Panc1 (cell line): ENCODE data around the gene FCF1. TPM values are rescaled to one million over a fixed set of nuclear protein-coding genes. Genes with fewer than 3 reads are reported as not detected.

Experiments
- ATAC-seq: fragments of 200-7000 bp; cut with Tn5 transposase; 2 replicates; pipeline ENCODE4 v1.9.1; 2020; ENCODE audit warnings: mild to moderate bottlenecking, moderate library complexity
- BruUV-seq: library from RNA; stranded (reverse); fragments of 400-500 nt; replicated peaks from 2 replicates; lab custom pipeline; 2021; lab: Mats Ljungman, UMichigan
- CTCF ChIA-PET: fragments of 300-600 bp; sonication (Branson Sonifier 250); formaldehyde crosslinking; loops from one replicate; lab custom pipeline; 2022; ENCODE audit warnings: antibody characterized with exemption; lab: Charles Lee
- POLR2A ChIA-PET: fragments of 300-600 bp; sonication (Branson Sonifier 250); formaldehyde crosslinking; loops from one replicate; lab custom pipeline; 2022; ENCODE audit warnings: antibody characterized with exemption; lab: Charles Lee
- DNase-seq: peaks from one replicate; pipeline ENCODE4 v3.0.0-alpha.2; 2010; ENCODE audit warnings: low read depth, low spot score
- H3K27ac ChIP-seq: 2 replicates; pipeline ENCODE4 v1.5.1; 2011; ENCODE audit warnings: mild to moderate bottlenecking, low read length, inconsistent platforms
- H3K27me3 ChIP-seq: fragments of 200-500 bp; sonication (Bioruptor generic); 2 replicates; pipeline ENCODE4 v1.6.0; 2014; ENCODE audit warnings: low read length, inconsistent platforms; ENCODE audit not compliant: control insufficient read depth, insufficient read depth
- H3K36me3 ChIP-seq: fragments of 200-500 bp; sonication (Bioruptor generic); 2 replicates; pipeline ENCODE4 v1.5.1; 2014; ENCODE audit warnings: inconsistent platforms, mild to moderate bottlenecking, low read length, moderate library complexity; ENCODE audit not compliant: control insufficient read depth, insufficient read depth
- H3K4me1 ChIP-seq: 2 replicates; pipeline ENCODE4 v1.5.1; 2011; ENCODE audit warnings: inconsistent platforms, mild to moderate bottlenecking, low read length, moderate library complexity; ENCODE audit not compliant: control insufficient read depth, insufficient read depth
- H3K4me3 ChIP-seq, 2 experiments: 2 replicates each; pipeline ENCODE4 v1.5.1; 2011 to 2012; ENCODE audit warnings: low read depth in 2 of 2, low read length in 2 of 2, mild to moderate bottlenecking in 2 of 2, inconsistent platforms in 1 of 2, moderate library complexity in 1 of 2
- H3K9me3 ChIP-seq: fragments of 200-500 bp; sonication (Bioruptor generic); 2 replicates; pipeline ENCODE4 v1.5.1; 2014; ENCODE audit warnings: low read depth, mild to moderate bottlenecking, inconsistent platforms, low read length, moderate library complexity; ENCODE audit not compliant: control insufficient read depth, insufficient read depth
- POLR2AphosphoS5 ChIP-seq: IDR thresholded peaks from 2 replicates; pipeline ENCODE4 v1.6.1; 2012; ENCODE audit warnings: mild to moderate bottlenecking, low read depth, low read length, moderate library complexity
- SIN3A ChIP-seq: IDR thresholded peaks from 2 replicates; pipeline ENCODE4 v1.6.1; 2012; ENCODE audit warnings: low read depth, mild to moderate bottlenecking, low read length, moderate library complexity, borderline replicate concordance; ENCODE audit not compliant: insufficient read depth
- TCF7L2 ChIP-seq: IDR thresholded peaks from 2 replicates; pipeline ENCODE4 v1.6.1; 2011; ENCODE audit warnings: mild to moderate bottlenecking, low read depth, low read length, inconsistent platforms
- in situ Hi-C: cut with HindIII; loops from 2 replicates; pipeline ENCODE4 v1.10.0; 2016; ENCODE audit warnings: low sequenced_read_pairs, low pct_unique_long_range_greater_than_20kb
- intact Hi-C: fragments of 100-400 bp; cut with micrococcal nuclease; formaldehyde crosslinking; loops from one replicate; pipeline ENCODE4 v1.10.0; 2022; ENCODE audit not compliant: unreplicated experiment
- total RNA-seq: library from RNA; stranded (reverse); gene quantifications from one replicate; pipeline ENCODE4 v1.2.1, GENCODE V29; 2021; ENCODE audit not compliant: unreplicated experiment
- TF ChIP-seq, protein P1 (sequence below): fragments of 450-650 bp; IDR thresholded peaks from 2 replicates; pipeline ENCODE4 v1.5.1; 2017; ENCODE audit warnings: mild to moderate bottlenecking
- TF ChIP-seq, protein P2 (sequence below), 2 experiments: IDR thresholded peaks; 2 replicates each; pipeline ENCODE4 v1.6.1; 2011 to 2012; ENCODE audit warnings: low read depth in 2 of 2, control low read depth in 1 of 2, low read length in 1 of 2, mild to moderate bottlenecking in 1 of 2, moderate library complexity in 1 of 2; ENCODE audit not compliant: insufficient read depth in 1 of 2

The FCF1 gene
- total RNA-seq, 1 experiment from 2014 or later = 41.5 TPM

DNA sequence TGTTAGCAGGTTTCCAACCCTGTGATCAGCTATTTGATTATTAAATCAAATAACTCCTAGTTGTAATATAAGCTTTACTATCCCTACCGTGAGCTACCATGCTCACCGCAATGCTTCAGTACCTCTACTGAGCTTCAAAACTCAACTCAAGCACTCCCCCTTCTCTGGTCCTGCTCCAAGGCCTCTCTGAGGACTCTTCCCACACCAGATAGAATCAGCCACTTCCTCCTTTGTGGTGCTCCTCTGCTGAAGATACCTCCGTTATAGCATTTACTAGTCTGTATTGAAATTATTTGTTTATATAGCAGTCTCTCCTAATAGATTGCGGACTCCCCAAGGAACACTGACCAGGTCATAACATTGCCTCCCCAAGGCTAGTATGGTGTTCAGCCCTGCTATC, 17.5 kb upstream of the FCF1 start:
- no peaks in the 10 kb centered on the region for H3K27me3 ChIP-seq
- in situ Hi-C loops = no loop called here
- H3K9me3 ChIP-seq = no peaks in the 10 kb centered on the region
- POLR2A ChIA-PET = interaction anchor here (0.5 kb wide), 1 partner anchor 67 kb away, joined by 5 read pairs; no protein-coding TSS in a partner anchor
- no peak overlapping the region for H3K4me3 ChIP-seq
- H3K36me3 ChIP-seq = peaks cover 2% of the 10 kb centered on the region; the same call in 1 of the 2 replicates
- CTCF ChIA-PET = no interaction called here
- no peaks in the 10 kb centered on the region for H3K4me1 ChIP-seq
- intact Hi-C loops = no loop called here
- ATAC-seq (no peak), DNase-seq (no peak)
- no peak for TF ChIP-seq SIN3A
- TF ChIP-seq, protein P1, sequence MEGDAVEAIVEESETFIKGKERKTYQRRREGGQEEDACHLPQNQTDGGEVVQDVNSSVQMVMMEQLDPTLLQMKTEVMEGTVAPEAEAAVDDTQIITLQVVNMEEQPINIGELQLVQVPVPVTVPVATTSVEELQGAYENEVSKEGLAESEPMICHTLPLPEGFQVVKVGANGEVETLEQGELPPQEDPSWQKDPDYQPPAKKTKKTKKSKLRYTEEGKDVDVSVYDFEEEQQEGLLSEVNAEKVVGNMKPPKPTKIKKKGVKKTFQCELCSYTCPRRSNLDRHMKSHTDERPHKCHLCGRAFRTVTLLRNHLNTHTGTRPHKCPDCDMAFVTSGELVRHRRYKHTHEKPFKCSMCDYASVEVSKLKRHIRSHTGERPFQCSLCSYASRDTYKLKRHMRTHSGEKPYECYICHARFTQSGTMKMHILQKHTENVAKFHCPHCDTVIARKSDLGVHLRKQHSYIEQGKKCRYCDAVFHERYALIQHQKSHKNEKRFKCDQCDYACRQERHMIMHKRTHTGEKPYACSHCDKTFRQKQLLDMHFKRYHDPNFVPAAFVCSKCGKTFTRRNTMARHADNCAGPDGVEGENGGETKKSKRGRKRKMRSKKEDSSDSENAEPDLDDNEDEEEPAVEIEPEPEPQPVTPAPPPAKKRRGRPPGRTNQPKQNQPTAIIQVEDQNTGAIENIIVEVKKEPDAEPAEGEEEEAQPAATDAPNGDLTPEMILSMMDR = no peak
- no peak for TF ChIP-seq TCF7L2
- TF ChIP-seq, protein P2, sequence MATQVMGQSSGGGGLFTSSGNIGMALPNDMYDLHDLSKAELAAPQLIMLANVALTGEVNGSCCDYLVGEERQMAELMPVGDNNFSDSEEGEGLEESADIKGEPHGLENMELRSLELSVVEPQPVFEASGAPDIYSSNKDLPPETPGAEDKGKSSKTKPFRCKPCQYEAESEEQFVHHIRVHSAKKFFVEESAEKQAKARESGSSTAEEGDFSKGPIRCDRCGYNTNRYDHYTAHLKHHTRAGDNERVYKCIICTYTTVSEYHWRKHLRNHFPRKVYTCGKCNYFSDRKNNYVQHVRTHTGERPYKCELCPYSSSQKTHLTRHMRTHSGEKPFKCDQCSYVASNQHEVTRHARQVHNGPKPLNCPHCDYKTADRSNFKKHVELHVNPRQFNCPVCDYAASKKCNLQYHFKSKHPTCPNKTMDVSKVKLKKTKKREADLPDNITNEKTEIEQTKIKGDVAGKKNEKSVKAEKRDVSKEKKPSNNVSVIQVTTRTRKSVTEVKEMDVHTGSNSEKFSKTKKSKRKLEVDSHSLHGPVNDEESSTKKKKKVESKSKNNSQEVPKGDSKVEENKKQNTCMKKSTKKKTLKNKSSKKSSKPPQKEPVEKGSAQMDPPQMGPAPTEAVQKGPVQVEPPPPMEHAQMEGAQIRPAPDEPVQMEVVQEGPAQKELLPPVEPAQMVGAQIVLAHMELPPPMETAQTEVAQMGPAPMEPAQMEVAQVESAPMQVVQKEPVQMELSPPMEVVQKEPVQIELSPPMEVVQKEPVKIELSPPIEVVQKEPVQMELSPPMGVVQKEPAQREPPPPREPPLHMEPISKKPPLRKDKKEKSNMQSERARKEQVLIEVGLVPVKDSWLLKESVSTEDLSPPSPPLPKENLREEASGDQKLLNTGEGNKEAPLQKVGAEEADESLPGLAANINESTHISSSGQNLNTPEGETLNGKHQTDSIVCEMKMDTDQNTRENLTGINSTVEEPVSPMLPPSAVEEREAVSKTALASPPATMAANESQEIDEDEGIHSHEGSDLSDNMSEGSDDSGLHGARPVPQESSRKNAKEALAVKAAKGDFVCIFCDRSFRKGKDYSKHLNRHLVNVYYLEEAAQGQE (IDR thresholded peaks at IDR 0.05; ENCODE audit: insufficient read depth in 1 of 2, low read depth in 2 of 2, low read length in 1 of 2) = no peak
- no peak for TF ChIP-seq POLR2AphosphoS5
- BruUV-seq = no TSS peak
- no peak overlapping the region for H3K27ac ChIP-seq

DNA sequence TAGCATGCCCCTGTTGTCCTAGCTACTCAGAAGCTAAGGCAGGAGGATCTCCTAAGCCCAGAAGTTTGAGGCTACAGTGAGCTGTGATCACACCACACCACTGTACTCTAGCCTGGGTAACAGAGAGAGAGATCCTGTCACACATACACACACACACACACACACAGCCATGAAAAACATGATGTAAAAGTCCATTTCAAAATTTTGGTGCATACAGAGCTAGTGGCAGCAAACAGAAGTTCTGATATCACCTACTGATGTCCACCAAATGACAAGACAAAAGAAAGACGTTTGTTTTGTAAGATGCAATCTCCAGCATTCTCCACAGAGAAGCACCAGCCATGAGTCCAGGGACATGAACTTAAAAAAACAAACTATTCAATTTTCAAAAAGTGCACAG, 15.9 kb upstream of the FCF1 start:
- in situ Hi-C loops (no loop called here), intact Hi-C loops (no loop called here)
- H3K27ac ChIP-seq = no peak overlapping the region
- BruUV-seq = no TSS peak
- CTCF ChIA-PET = no interaction called here
- no peaks in the 10 kb centered on the region for H3K27me3 ChIP-seq
- H3K4me3 ChIP-seq = no peak overlapping the region
- no peaks in the 10 kb centered on the region for H3K36me3 ChIP-seq
- POLR2A ChIA-PET = interaction anchor here (0.6 kb wide), 1 partner anchor 9 kb away, joined by 3 read pairs; no protein-coding TSS in a partner anchor
- no peaks in the 10 kb centered on the region for H3K4me1 ChIP-seq
- no peak for TF ChIP-seq SIN3A
- TF ChIP-seq, protein P1 = no peak
- no peak for TF ChIP-seq POLR2AphosphoS5
- TF ChIP-seq TCF7L2 = no peak
- TF ChIP-seq, protein P2 (IDR thresholded peaks at IDR 0.05; ENCODE audit: insufficient read depth in 1 of 2, low read depth in 2 of 2, low read length in 1 of 2) = no peak
- no peaks in the 10 kb centered on the region for H3K9me3 ChIP-seq
- no peak for ATAC-seq
- DNase-seq = no peak
